H1 (cell line): ENCODE data around the gene TBC1D9. TPM values are rescaled to one million over a fixed set of nuclear protein-coding genes. Genes with fewer than 3 reads are reported as not detected.

ENCODE experiments used
- CTCF ChIA-PET: fragments of 300-600 bp; sonication (Branson Sonifier 250); formaldehyde crosslinking; loops from one replicate; lab custom pipeline; 2021; ENCODE audit not compliant: partially characterized antibody; lab: Charles Lee
- POLR2A ChIA-PET: fragments of 300-600 bp; sonication (Branson Sonifier 250); formaldehyde crosslinking; loops from one replicate; lab custom pipeline; 2021; ENCODE audit warnings: inconsistent platforms; ENCODE audit not compliant: partially characterized antibody; lab: Charles Lee
- DNase-seq, 2 experiments: peaks; one replicate each; pipeline versions ENCODE4 v3.0.0 to v3.0.0-alpha.2; 2010 to 2022; ENCODE audit warnings: low spot score in 2 of 2, low read depth in 1 of 2, mixed read lengths in 1 of 2
- FAIRE-seq: peaks from 2 replicates; lab custom pipeline; 2011; peaks lifted over from hg19 to GRCh38; lab: Jason Lieb, UNC
- H2AFZ ChIP-seq: 2 replicates; pipeline ENCODE4 v1.8.1; 2012; ENCODE audit warnings: low read length, inconsistent platforms
- H2AK5ac ChIP-seq: 2 replicates; pipeline ENCODE4 v1.6.1; 2013; ENCODE audit warnings: low read depth, low read length
- H2BK120ac ChIP-seq: replicated peaks from 2 replicates; pipeline ENCODE3; 2013; ENCODE audit warnings: low read depth, low read length, inconsistent platforms
- H2BK12ac ChIP-seq: 2 replicates; pipeline ENCODE4 v1.6.1; 2013; ENCODE audit warnings: low read depth, low read length
- H2BK15ac ChIP-seq: 2 replicates; pipeline ENCODE4 v1.6.1; 2013; ENCODE audit warnings: low read length
- H2BK20ac ChIP-seq: 2 replicates; pipeline ENCODE4 v1.6.1; 2013; ENCODE audit warnings: low read length
- H2BK5ac ChIP-seq: 2 replicates; pipeline ENCODE4 v1.6.1; 2013; ENCODE audit warnings: low read depth, low read length
- H3K14ac ChIP-seq: 2 replicates; pipeline ENCODE4 v1.6.1; 2013; ENCODE audit warnings: inconsistent platforms; ENCODE audit not compliant: insufficient read length
- H3K18ac ChIP-seq: 2 replicates; pipeline ENCODE4 v1.6.1; 2013; ENCODE audit warnings: low read length; ENCODE audit errors: extremely low read depth
- H3K23ac ChIP-seq: 2 replicates; pipeline ENCODE4 v1.6.1; 2013; ENCODE audit warnings: inconsistent platforms; ENCODE audit not compliant: insufficient read length
- H3K23me2 ChIP-seq: 2 replicates; pipeline ENCODE4 v1.6.1; 2013; ENCODE audit warnings: low read depth, low read length
- H3K27ac ChIP-seq: 2 replicates; pipeline ENCODE4 v1.6.1; 2011; ENCODE audit warnings: low read depth, low read length, inconsistent platforms
- H3K27me3 ChIP-seq, 4 experiments: replicated peaks in 1 of 4; 1 replicate in 1 of 4; 2 replicates in 3 of 4; pipeline versions ENCODE4 v1.6.1 to v1.8.1; 2011 to 2013; ENCODE audit warnings: low read length in 3 of 4, mild to moderate bottlenecking in 3 of 4, inconsistent platforms in 2 of 4, mixed read lengths in 2 of 4, moderate library complexity in 1 of 4; ENCODE audit not compliant: control insufficient read depth in 3 of 4, insufficient read depth in 3 of 4; ENCODE audit errors: extremely low read depth in 1 of 4
- H3K36me3 ChIP-seq, 4 experiments: 2 replicates each; pipeline versions ENCODE4 v1.6.1 to v1.8.1; 2011 to 2013; ENCODE audit warnings: mild to moderate bottlenecking in 4 of 4, low read length in 3 of 4, moderate library complexity in 2 of 4, control low read depth in 1 of 4, inconsistent platforms in 1 of 4; ENCODE audit not compliant: insufficient read depth in 4 of 4, control insufficient read depth in 2 of 4
- H3K4ac ChIP-seq: replicated peaks from 2 replicates; pipeline ENCODE3; 2013; ENCODE audit warnings: low read length, low read depth, mixed read lengths, inconsistent platforms; ENCODE audit not compliant: insufficient read length
- H3K4me1 ChIP-seq, 4 experiments: replicated peaks in 1 of 4; 1 replicate in 1 of 4; 2 replicates in 3 of 4; pipeline versions ENCODE4 v1.6.1 to v1.8.1; 2011 to 2013; ENCODE audit warnings: low read length in 3 of 4, inconsistent platforms in 2 of 4, mixed read lengths in 1 of 4; ENCODE audit not compliant: insufficient read depth in 4 of 4, control insufficient read depth in 3 of 4
- H3K4me2 ChIP-seq, 2 experiments: 2 replicates each; pipeline versions ENCODE4 v1.6.1 to v1.8.1; 2011 to 2013; ENCODE audit warnings: low read depth in 2 of 2, low read length in 2 of 2, control low read depth in 1 of 2, inconsistent platforms in 1 of 2, mild to moderate bottlenecking in 1 of 2; ENCODE audit not compliant: insufficient read depth in 1 of 2
- H3K4me3 ChIP-seq, 4 experiments: fragments of 200-600, 300-600 bp in 1 of 4; sonication (generic), shearing (Covaris generic), sonication (Bioruptor Twin) in 1 of 4; 2 replicates each; pipeline versions ENCODE4 v1.5.1 to v1.8.1; 2011 to 2016; ENCODE audit warnings: low read length in 4 of 4, low read depth in 3 of 4, control low read depth in 2 of 4, inconsistent platforms in 2 of 4, mild to moderate bottlenecking in 2 of 4, mixed read lengths in 1 of 4, moderate library complexity in 1 of 4; ENCODE audit not compliant: insufficient read depth in 2 of 4; ENCODE audit errors: extremely low read depth in 1 of 4
- H3K56ac ChIP-seq: replicated peaks from 2 replicates; pipeline ENCODE3; 2013; ENCODE audit warnings: low read depth, mild to moderate bottlenecking, mixed read lengths, low read length, inconsistent platforms; ENCODE audit not compliant: insufficient read length
- H3K79me1 ChIP-seq: 2 replicates; pipeline ENCODE4 v1.6.1; 2013; ENCODE audit warnings: low read depth, low read length, control low read depth
- H3K79me2 ChIP-seq, 2 experiments: 2 replicates each; pipeline versions ENCODE4 v1.6.1 to v1.8.1; 2012 to 2013; ENCODE audit warnings: low read length in 2 of 2, mild to moderate bottlenecking in 2 of 2, inconsistent platforms in 1 of 2; ENCODE audit not compliant: insufficient read depth in 2 of 2, control insufficient read depth in 1 of 2
- H3K9ac ChIP-seq, 4 experiments: replicated peaks in 1 of 4; 1 replicate in 1 of 4; 2 replicates in 3 of 4; pipeline versions ENCODE4 v1.6.1 to v1.8.1; 2011 to 2013; ENCODE audit warnings: low read depth in 3 of 4, low read length in 3 of 4, control low read depth in 2 of 4, mild to moderate bottlenecking in 2 of 4, moderate library complexity in 2 of 4, inconsistent platforms in 1 of 4; ENCODE audit errors: extremely low read depth in 1 of 4
- H3K9me3 ChIP-seq, 2 experiments: 2 replicates each; pipeline versions ENCODE4 v1.6.1 to v1.8.1; 2012 to 2013; ENCODE audit warnings: mild to moderate bottlenecking in 2 of 2, moderate library complexity in 2 of 2, control low read depth in 1 of 2, inconsistent platforms in 1 of 2, low read depth in 1 of 2, low read length in 1 of 2, mixed read lengths in 1 of 2; ENCODE audit not compliant: insufficient read depth in 2 of 2
- H4K20me1 ChIP-seq, 2 experiments: replicated peaks in 1 of 2; 2 replicates each; pipeline versions ENCODE3 to v1.8.1; 2011 to 2013; ENCODE audit warnings: inconsistent platforms in 2 of 2, low read length in 2 of 2, mild to moderate bottlenecking in 1 of 2; ENCODE audit not compliant: insufficient read depth in 2 of 2, control insufficient read depth in 1 of 2
- H4K5ac ChIP-seq: 2 replicates; pipeline ENCODE4 v1.6.1; 2013; ENCODE audit warnings: low read length, low read depth, mixed read lengths, inconsistent platforms; ENCODE audit not compliant: insufficient read length
- H4K8ac ChIP-seq: 2 replicates; pipeline ENCODE4 v1.8.0; 2013; ENCODE audit warnings: mild to moderate bottlenecking, moderate library complexity, low read length, inconsistent platforms; ENCODE audit not compliant: insufficient read depth; ENCODE audit errors: extremely low read depth
- H4K91ac ChIP-seq: replicated peaks from 2 replicates; pipeline ENCODE3; 2013; ENCODE audit warnings: low read length, mixed read lengths, inconsistent platforms; ENCODE audit not compliant: insufficient read length
- CBX5 ChIP-seq: fragments of 300-800, 300-1000 bp; sonication (generic); IDR thresholded peaks from 2 replicates; pipeline ENCODE4 v1.7.1; 2016; ENCODE audit warnings: antibody characterized with exemption, low read length, low read depth
- MAX ChIP-seq: IDR thresholded peaks from 2 replicates; pipeline ENCODE4 v1.6.1; 2012; ENCODE audit warnings: inconsistent platforms
- NANOG ChIP-seq: IDR thresholded peaks from 2 replicates; pipeline ENCODE4 v1.6.1; 2011; ENCODE audit warnings: low read length, low read depth, mild to moderate bottlenecking, inconsistent platforms; ENCODE audit not compliant: insufficient read depth, poor library complexity, severe bottlenecking
- WGBS, 2 experiments: shearing (Covaris generic) in 1 of 2; methylation state at CpG; one replicate each; pipeline versions ENCODE4 v1.1.6 to v1.1.7; 2013 to 2015; ENCODE audit warnings: low lambda C conversion rate in 2 of 2, mixed read lengths in 2 of 2, inconsistent platforms in 1 of 2, low coverage in 1 of 2, missing lambda C conversion rate in 1 of 2; ENCODE audit not compliant: insufficient replicate concordance in 2 of 2, insufficient coverage in 1 of 2, insufficient read length in 1 of 2; ENCODE audit errors: extremely low coverage in 1 of 2, missing lambda C conversion rate in 1 of 2; 5-methylcytosine and 5-hydroxymethylcytosine counted together
- polyA plus RNA-seq, 7 experiments: library from polyadenylated mRNA; depleted of rRNA in 3 of 7; stranded (reverse) in 5 of 7; unstranded in 2 of 7; fragments of >200 nt in 5 of 7; fragments of 200-250 nt in 2 of 7; gene quantifications; 1 replicate in 5 of 7; 2 replicates in 1 of 7; 4 replicates in 1 of 7; pipeline versions ENCODE4 v1.2.1 to v1.2.3, GENCODE V29; 2011 to 2013; ENCODE audit warnings: missing spikeins in 2 of 7, mixed read lengths in 2 of 7
- total RNA-seq: library from RNA; stranded (reverse); fragmentation: NEBNext Ultra II Directional; extraction: Animal tissue kit (Norgen Biotek cat#: 25700); gene quantifications from 2 replicates; pipeline ENCODE4 v1.2.1, GENCODE V29; 2021

TBC1D9 gene
- total and polyA plus RNA-seq, 2 of the 8 experiments (the other 6 are each of a cell fraction or from before 2014, with no cell fraction given): 0.94 to 1.0 TPM

DNA sequence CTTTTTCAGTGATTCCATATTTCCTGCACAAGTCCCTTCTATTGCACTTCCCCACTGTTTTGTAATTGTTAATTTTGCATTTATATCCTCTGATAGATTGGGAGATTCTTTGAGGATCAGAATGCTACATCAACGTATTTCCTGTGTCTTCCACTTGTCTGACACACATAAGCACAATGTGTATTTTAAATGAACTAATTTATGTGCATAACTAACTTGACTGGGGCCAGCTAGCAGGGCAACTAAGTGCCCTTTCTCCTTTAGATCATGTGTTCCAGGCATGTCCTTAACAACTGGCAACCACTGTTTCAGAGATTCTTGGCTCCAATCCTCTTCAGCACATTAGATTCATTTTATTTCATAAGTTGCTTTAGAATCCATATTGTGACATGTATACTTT lies 171.7 kb downstream of the TBC1D9 start:
- Histone ChIP-seq H4K20me1 (no peaks in the 10 kb centered on the region), H2BK15ac (no peak overlapping the region), H3K36me3 (no peaks in the 10 kb centered on the region), H3K27ac (no peak overlapping the region), H3K23ac (no peak overlapping the region), H3K4ac (no peak overlapping the region), H3K9me3 (no peaks in the 10 kb centered on the region), H2BK120ac (no peak overlapping the region), H4K91ac (no peak overlapping the region), H4K8ac (no peak overlapping the region), H3K79me2 (no peaks in the 10 kb centered on the region), H3K4me3 (no peak overlapping the region), H2AFZ (no peak overlapping the region), H2BK12ac (no peak overlapping the region), H3K79me1 (no peaks in the 10 kb centered on the region), H3K23me2 (no peaks in the 10 kb centered on the region), H3K4me2 (no peak overlapping the region), H3K9ac (no peak overlapping the region), H2AK5ac (no peak overlapping the region), H3K4me1 (no peaks in the 10 kb centered on the region), H3K14ac (no peak overlapping the region), H3K27me3 (no peaks in the 10 kb centered on the region; a peak in 1 of 7 replicates)
- ChIA-PET CTCF (interaction anchor here (1.0 to 1.9 kb wide), 5 partner anchors 10 to 24 kb away, joined by 3 to 9 read pairs (median 4); no protein-coding TSS in a partner anchor), POLR2A (interaction anchor here (1.1 kb wide), 1 partner anchor 172 kb away, joined by 3 read pairs; the partner anchor contains the start of gene TBC1D9)
- no peak for FAIRE-seq
- WGBS, 2 experiments: 80% methylated on average over 1 of the region's 1 CpG; no CpG with 5 or more reads in 1 of the 2 experiments
- TF ChIP-seq CBX5 (no peak), NANOG (no peak), MAX (no peak)
- TF ChIP-seq, all 59 proteins: peak for 0
- Histone ChIP-seq H4K5ac (no peak overlapping the region), H2BK5ac (no peak overlapping the region), H3K18ac (no peak overlapping the region), H2BK20ac (no peak overlapping the region), H3K56ac (no peak overlapping the region)
- DNase-seq: no peak
